ENCODE measurements around the gene WSCD2.

Gene WSCD2

DNA sequence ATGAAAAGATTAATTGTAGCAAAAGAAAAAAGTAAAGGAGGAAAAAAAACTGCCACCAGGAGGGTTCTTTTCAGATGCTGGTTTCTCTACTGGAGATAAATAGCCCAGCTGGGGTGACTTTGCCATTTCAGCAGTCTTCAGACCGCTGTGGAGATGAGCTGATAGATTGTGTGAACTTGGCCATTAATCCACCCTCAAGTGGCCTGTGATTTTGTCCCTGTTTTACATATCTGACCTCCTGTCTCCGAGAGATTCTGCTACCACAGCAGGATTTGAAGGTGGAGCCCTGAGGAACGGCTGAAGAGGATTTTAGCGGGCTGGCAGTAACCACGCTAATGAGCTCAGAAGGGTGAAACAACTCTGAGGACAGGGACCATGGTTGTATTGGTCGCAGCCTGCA, 72.7 kb downstream of the WSCD2 start:
- Histone ChIP-seq H3K9ac (ENCODE audit: low read depth, low read length) (no peak overlapping the region), H2AFZ (ENCODE audit: low read depth, low read length) (no peak overlapping the region), H3K4me2 (ENCODE audit: insufficient read depth, low read length) (no peak overlapping the region), H3K79me2 (ENCODE audit: insufficient read depth, low read length) (no peaks in the 10 kb centered on the region), H3K4me3 (ENCODE audit: low read depth in 1 of 2, low read length in 2 of 2) (no peak overlapping the region), H3K36me3 (ENCODE audit: insufficient read depth, low read length) (no peaks in the 10 kb centered on the region), H3K4me1 (ENCODE audit: insufficient read depth, low read length) (no peaks in the 10 kb centered on the region), H3K27ac (ENCODE audit: low read length) (no peak overlapping the region), H4K20me1 (ENCODE audit: insufficient read depth, low read length) (no peaks in the 10 kb centered on the region), H3K27me3 (ENCODE audit: insufficient read depth, low read length, poor library complexity) (no peaks in the 10 kb centered on the region), H3K9me3 (ENCODE audit: insufficient read depth, low read length, severe bottlenecking) (no peaks in the 10 kb centered on the region)
- TF ChIP-seq EZH2 (IDR thresholded peaks at IDR 0.05; ENCODE audit: borderline replicate concordance, low read depth, low read length, severe bottlenecking): no peak
- no peak for TF ChIP-seq CTCF (IDR thresholded peaks at IDR 0.05; ENCODE audit: borderline replicate concordance, extremely low read depth, low read length, poor library complexity, severe bottlenecking)
- DNase-seq (no peak), ATAC-seq (ENCODE audit: insufficient read depth, low read depth) (no peak)

DNA sequence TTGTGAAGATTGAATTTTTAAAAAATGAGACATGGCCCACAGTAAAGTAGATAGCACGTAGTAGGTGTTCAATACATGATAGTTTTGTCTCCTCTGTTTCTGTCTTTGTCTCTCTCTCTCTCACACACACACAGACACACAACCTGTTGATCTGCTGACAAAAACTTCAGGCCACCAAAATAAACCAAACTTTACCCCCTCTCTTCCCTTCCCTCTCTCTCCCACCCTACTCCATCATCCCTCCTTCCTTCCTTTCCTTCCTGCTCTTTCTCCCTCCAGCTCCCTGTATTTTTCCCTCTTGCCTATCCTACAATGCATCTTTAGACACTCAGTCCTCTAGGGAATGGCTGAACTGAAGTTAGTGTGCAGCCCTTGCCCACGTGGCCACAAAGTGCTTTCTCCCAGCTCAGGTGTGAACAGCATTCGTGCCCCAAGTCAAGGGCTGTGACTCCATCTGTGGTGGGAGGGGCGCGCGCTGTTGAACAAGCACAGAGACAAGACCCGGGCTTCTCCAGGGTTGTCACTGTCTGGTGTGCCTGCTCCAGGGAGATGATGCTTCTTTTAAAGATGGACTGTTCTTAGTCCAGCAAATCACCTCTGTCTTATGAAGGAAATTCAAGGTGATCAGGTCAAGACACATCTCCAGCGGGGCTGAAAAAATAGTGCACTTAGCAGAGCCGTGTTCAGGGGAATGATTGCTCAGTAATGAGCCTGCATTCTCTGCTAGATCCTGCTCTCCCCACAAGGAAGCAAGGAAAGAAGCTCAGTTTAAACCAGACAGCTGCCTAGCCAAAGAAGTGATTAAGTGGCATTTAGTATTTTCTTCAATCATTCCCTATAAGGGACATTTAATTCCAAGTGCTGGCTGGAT, 75.3 kb downstream of the WSCD2 start:
- TF ChIP-seq CTCF (IDR thresholded peaks at IDR 0.05; ENCODE audit: borderline replicate concordance, extremely low read depth, low read length, poor library complexity, severe bottlenecking) (no peak), EZH2 (IDR thresholded peaks at IDR 0.05; ENCODE audit: borderline replicate concordance, low read depth, low read length, severe bottlenecking) (no peak)
- Histone ChIP-seq H3K9ac (ENCODE audit: low read depth, low read length) (no peak overlapping the region), H3K79me2 (ENCODE audit: insufficient read depth, low read length) (no peaks in the 10 kb centered on the region), H3K9me3 (ENCODE audit: insufficient read depth, low read length, severe bottlenecking) (no peaks in the 10 kb centered on the region), H3K27ac (ENCODE audit: low read length) (no peak overlapping the region), H3K27me3 (ENCODE audit: insufficient read depth, low read length, poor library complexity) (no peaks in the 10 kb centered on the region), H3K4me3 (ENCODE audit: low read depth in 1 of 2, low read length in 2 of 2) (no peak overlapping the region), H3K4me1 (ENCODE audit: insufficient read depth, low read length) (no peaks in the 10 kb centered on the region), H4K20me1 (ENCODE audit: insufficient read depth, low read length) (no peaks in the 10 kb centered on the region), H3K4me2 (ENCODE audit: insufficient read depth, low read length) (no peak overlapping the region), H3K36me3 (ENCODE audit: insufficient read depth, low read length) (no peaks in the 10 kb centered on the region), H2AFZ (ENCODE audit: low read depth, low read length) (no peak overlapping the region)
- no peak for DNase-seq
- no peak for ATAC-seq (ENCODE audit: insufficient read depth, low read depth)

- no peak overlapping the region for H2AFZ ChIP-seq (ENCODE audit: low read depth, low read length)
- H4K20me1 ChIP-seq (ENCODE audit: insufficient read depth, low read length): no peaks in the 10 kb centered on the region
- DNase-seq (no peak), ATAC-seq (ENCODE audit: insufficient read depth, low read depth) (no peak)
- H3K4me3 ChIP-seq (ENCODE audit: low read depth in 1 of 2, low read length in 2 of 2): no peak overlapping the region
- H3K4me1 ChIP-seq (ENCODE audit: insufficient read depth, low read length): no peaks in the 10 kb centered on the region
- no peaks in the 10 kb centered on the region for H3K27me3 ChIP-seq (ENCODE audit: insufficient read depth, low read length, poor library complexity)
- TF ChIP-seq CTCF (IDR thresholded peaks at IDR 0.05; ENCODE audit: borderline replicate concordance, extremely low read depth, low read length, poor library complexity, severe bottlenecking) (no peak), EZH2 (IDR thresholded peaks at IDR 0.05; ENCODE audit: borderline replicate concordance, low read depth, low read length, severe bottlenecking) (no peak)
- H3K9ac ChIP-seq (ENCODE audit: low read depth, low read length): no peak overlapping the region
- no peak overlapping the region for H3K4me2 ChIP-seq (ENCODE audit: insufficient read depth, low read length)
- no peaks in the 10 kb centered on the region for H3K36me3 ChIP-seq (ENCODE audit: insufficient read depth, low read length)
- H3K79me2 ChIP-seq (ENCODE audit: insufficient read depth, low read length): no peaks in the 10 kb centered on the region
- no peak overlapping the region for H3K27ac ChIP-seq (ENCODE audit: low read length)
- H3K9me3 ChIP-seq (ENCODE audit: insufficient read depth, low read length, severe bottlenecking): no peaks in the 10 kb centered on the region
Measured at GRCh38 chr12:108205864-108206263, 76.8 kb downstream of the WSCD2 start.
